Upper lobe of left lung (tissue), 6 donors: ENCODE results near the gene B3GAT2. TPM values are rescaled to one million over a fixed set of nuclear protein-coding genes. Genes with fewer than 3 reads are reported as not detected.

ENCODE experiments used
- ATAC-seq, 2 donors: fragments of 200-7000 bp; cut with Tn5 transposase; one replicate each; pipeline ENCODE4 v1.9.1; 2022; ENCODE audit warnings: mild to moderate bottlenecking in 2 of 2, moderate library complexity in 2 of 2; ENCODE audit not compliant: low FRiP score in 2 of 2
- DNase-seq, 2 donors: peaks; one replicate each; pipeline ENCODE4 v3.0.0-alpha.2; 2019 to 2020
- H3K27ac ChIP-seq, 4 donors: fragments of 200-600 bp; sonication (generic); one replicate each; pipeline ENCODE4 v1.5.1; 2016 to 2019
- H3K27me3 ChIP-seq, 4 donors: fragments of 200-600 bp; sonication (generic); one replicate each; pipeline ENCODE4 v1.5.1; 2017 to 2019
- H3K36me3 ChIP-seq, 4 donors: fragments of 200-600 bp; sonication (generic); one replicate each; pipeline ENCODE4 v1.5.1; 2016 to 2019
- H3K4me1 ChIP-seq, 4 donors: fragments of 200-600 bp; sonication (generic); one replicate each; pipeline ENCODE4 v1.5.1; 2018 to 2019
- H3K4me3 ChIP-seq, 4 donors: fragments of 200-600 bp; sonication (generic); one replicate each; pipeline ENCODE4 v1.5.1; 2017 to 2019; ENCODE audit warnings: mild to moderate bottlenecking in 2 of 4, moderate library complexity in 1 of 4
- H3K9me3 ChIP-seq, 4 donors: fragments of 200-600 bp; sonication (generic); one replicate each; pipeline ENCODE4 v1.5.1; 2018 to 2019
- CTCF ChIP-seq, 6 experiments: fragments of 450-650 bp in 4 of 6; fragments of 200-600 bp in 2 of 6; sonication (generic) in 2 of 6; IDR thresholded peaks; one replicate each; pipeline ENCODE4 v1.5.1; 2016 to 2019; ENCODE audit warnings: antibody characterized with exemption in 6 of 6
- EP300 ChIP-seq, 4 donors: sonication (generic); formaldehyde crosslinking; IDR thresholded peaks; one replicate each; pipeline ENCODE4 v1.5.1; 2017; ENCODE audit warnings: antibody characterized with exemption in 4 of 4, control low read depth in 2 of 4
- POLR2A ChIP-seq, 4 donors: fragments of 450-650 bp; IDR thresholded peaks; one replicate each; pipeline ENCODE4 v1.5.1; 2016 to 2017; ENCODE audit warnings: antibody characterized with exemption in 4 of 4, mild to moderate bottlenecking in 2 of 4
- POLR2AphosphoS5 ChIP-seq, 2 donors: sonication (generic); formaldehyde crosslinking; IDR thresholded peaks; one replicate each; pipeline ENCODE4 v1.5.1; 2017; ENCODE audit warnings: antibody characterized with exemption in 2 of 2
- whole genome bisulfite sequencing, 2 donors: methylation state at CpG; one replicate each; pipeline ENCODE4 v1.1.5; 2017 to 2018; 5-methylcytosine and 5-hydroxymethylcytosine counted together
- total RNA-seq, 6 donors: library from RNA; depleted of rRNA in 4 of 6; stranded (reverse); fragments of >200 nt in 4 of 6; gene quantifications; one replicate each; pipeline versions ENCODE4 v1.1.0 to v1.2.1, GENCODE V29; 2016 to 2021
- donor health status: DM: no; HTN: no; CAD: no; lungs with moderate emphysema.
- donor health status: DM: no; HTN: yes; CAD: no; lungs with severe emphysema.

Gene B3GAT2
- total RNA-seq, 6 donors from 2014 or later = 0.06 TPM; not detected in 5

DNA sequence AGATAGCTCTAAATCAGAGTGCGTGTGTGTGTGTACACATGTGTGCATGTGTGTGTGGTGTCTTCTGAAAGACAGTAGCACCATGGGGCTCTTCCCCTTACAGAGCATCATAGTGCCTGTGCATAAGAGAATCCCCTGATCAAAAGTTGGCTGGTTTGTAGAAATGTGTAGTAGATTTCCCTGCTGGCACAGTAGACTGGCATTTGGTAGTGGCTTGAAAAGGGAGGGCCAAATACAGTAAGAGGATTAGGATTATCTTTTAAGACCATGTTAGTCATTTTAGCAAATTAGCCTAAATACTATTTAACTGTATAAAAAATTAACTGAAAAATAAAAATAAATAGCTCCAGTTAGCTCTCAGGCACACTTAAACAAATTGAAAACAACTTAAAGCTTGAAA lies 112.6 kb downstream of the B3GAT2 start:
- 93 to 100% methylated on average over 1 of the region's 1 CpG for WGBS, 2 donors
- TF ChIP-seq POLR2A (IDR thresholded peaks at IDR 0.05) (no peak), POLR2AphosphoS5 (IDR thresholded peaks at IDR 0.05) (no peak), CTCF (IDR thresholded peaks at IDR 0.05) (no peak), EP300 (IDR thresholded peaks at IDR 0.05) (no peak)
- peaks cover 0 to 2% (median 0%) of the 10 kb centered on the region in 4 donors for H3K4me1 ChIP-seq

DNA sequence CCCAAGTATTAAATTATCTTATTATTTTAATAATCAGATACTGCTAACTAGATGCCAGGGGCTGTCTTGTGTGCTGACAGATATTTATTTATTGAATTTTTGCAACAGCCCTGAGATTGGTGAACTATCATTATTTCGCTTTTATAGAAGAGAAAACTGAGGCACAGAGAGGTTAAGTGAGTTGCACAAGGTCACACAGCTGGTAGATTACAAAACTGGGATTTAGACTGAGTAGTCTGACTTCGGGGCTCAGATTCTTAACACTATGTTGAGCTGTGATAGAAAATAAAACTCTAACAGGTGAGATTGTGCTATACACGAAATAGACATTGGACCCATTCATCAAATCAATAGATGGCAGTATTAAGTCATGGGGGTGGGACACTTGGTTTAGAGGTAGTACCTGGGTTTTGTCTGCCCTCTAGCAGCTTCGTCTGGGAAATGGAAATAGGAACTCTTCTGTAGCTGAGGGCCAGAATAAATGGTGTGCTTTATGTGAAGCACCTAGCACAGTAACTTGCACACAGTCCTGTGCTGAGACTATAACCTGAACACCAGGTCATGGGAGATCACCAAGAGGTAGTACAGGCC lies 113.4 kb downstream of the B3GAT2 start:
- Histone ChIP-seq H3K9me3 (no peaks in the 10 kb centered on the region), H3K36me3 (peaks cover 0 to 13% (median 0%) of the 10 kb centered on the region in 4 donors), H3K4me3 (no peak overlapping the region), H3K27ac (no peak overlapping the region), H3K4me1 (peaks cover 0 to 2% (median 0%) of the 10 kb centered on the region in 4 donors), H3K27me3 (no peaks in the 10 kb centered on the region)
- 89 to 95% methylated on average over 4 of the region's 4 CpGs for WGBS, 2 donors
- ATAC-seq (no peak), DNase-seq (no peak)
- TF ChIP-seq CTCF (IDR thresholded peaks at IDR 0.05) = no peak
- TF ChIP-seq EP300 (IDR thresholded peaks at IDR 0.05) = no peak
- no peak for TF ChIP-seq POLR2AphosphoS5 (IDR thresholded peaks at IDR 0.05)
- TF ChIP-seq POLR2A (IDR thresholded peaks at IDR 0.05) = no peak

More for the DNA sequence above, 112.6 kb downstream of the B3GAT2 start:
- no peaks in the 10 kb centered on the region for H3K9me3 ChIP-seq
- H3K36me3 ChIP-seq = peaks cover 0 to 10% (median 0%) of the 10 kb centered on the region in 4 donors
- H3K27ac ChIP-seq = no peak overlapping the region
- H3K27me3 ChIP-seq = no peaks in the 10 kb centered on the region
- DNase-seq (no peak), ATAC-seq (no peak)
- no peak overlapping the region for H3K4me3 ChIP-seq

DNA sequence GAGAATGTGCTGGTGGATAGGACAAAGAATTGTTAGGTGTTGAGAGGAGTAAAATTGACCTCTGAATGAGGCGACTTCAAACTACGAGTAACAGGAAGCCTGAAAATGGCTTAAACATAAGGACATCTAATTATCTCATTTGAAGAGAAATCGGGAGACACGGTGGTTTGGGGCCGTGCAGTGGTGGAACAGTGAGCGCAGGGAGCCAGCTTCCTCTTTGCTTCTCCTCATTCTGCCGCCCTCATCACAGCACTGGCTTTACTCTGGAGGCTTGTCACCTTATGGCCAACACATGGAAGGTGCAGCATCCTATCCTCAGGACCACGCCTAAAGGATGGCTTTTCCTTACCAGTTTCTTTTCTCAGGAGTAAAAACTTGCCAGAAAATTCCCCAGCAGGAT lies 114.3 kb downstream of the B3GAT2 start:
- WGBS, 2 donors = 97% methylated on average over 8 of the region's 8 CpGs
- Histone ChIP-seq H3K36me3 (peaks cover 0 to 13% (median 0%) of the 10 kb centered on the region in 4 donors), H3K4me1 (no peaks in the 10 kb centered on the region), H3K9me3 (no peaks in the 10 kb centered on the region), H3K27ac (no peak overlapping the region), H3K27me3 (no peaks in the 10 kb centered on the region), H3K4me3 (no peak overlapping the region)
- TF ChIP-seq CTCF (IDR thresholded peaks at IDR 0.05) (no peak), POLR2AphosphoS5 (IDR thresholded peaks at IDR 0.05) (no peak), POLR2A (IDR thresholded peaks at IDR 0.05) (no peak), EP300 (IDR thresholded peaks at IDR 0.05) (no peak)
- DNase-seq (no peak), ATAC-seq (no peak)

DNA sequence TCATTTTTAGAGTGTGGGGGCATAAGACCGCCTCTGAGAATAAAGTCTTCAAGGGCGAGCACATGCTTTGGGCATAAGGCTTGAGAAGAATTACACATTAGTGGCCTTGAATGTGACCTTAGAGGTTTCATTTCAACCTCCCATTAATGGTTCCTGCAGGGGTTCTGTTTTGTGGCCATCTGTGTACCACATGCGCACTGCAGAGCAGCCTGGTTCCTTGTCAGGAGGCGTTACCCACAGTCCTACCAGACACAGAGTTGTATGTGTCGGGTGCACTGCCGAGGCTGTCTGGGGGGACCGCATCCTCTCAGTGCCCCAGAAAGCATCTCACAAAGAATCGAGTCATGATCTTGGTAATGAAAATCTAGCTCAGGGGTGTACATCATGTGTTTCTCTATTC lies 115.7 kb downstream of the B3GAT2 start:
- no peaks in the 10 kb centered on the region for H3K9me3 ChIP-seq
- H3K27ac ChIP-seq = no peak overlapping the region
- TF ChIP-seq POLR2A (IDR thresholded peaks at IDR 0.05) (no peak), EP300 (IDR thresholded peaks at IDR 0.05) (no peak), CTCF (IDR thresholded peaks at IDR 0.05) (no peak)
- H3K27me3 ChIP-seq = no peaks in the 10 kb centered on the region
- 95 to 98% methylated on average over 7 to 8 of the region's 8 CpGs for WGBS, 2 donors
- no peak overlapping the region for H3K4me3 ChIP-seq
- no peaks in the 10 kb centered on the region for H3K4me1 ChIP-seq
- no peak for DNase-seq
- H3K36me3 ChIP-seq = peaks cover 0 to 7% (median 0%) of the 10 kb centered on the region in 4 donors
- no peak for ATAC-seq
